Keratinocyte (primary cell): Measurements from ENCODE around the gene TMEM150B. TPM values are rescaled to one million over a fixed set of nuclear protein-coding genes. Genes with fewer than 3 reads are reported as not detected.

ENCODE experiments used
- DNase-seq: peaks from one replicate; pipeline ENCODE4 v3.0.0-alpha.2; 2011; ENCODE audit warnings: low read depth, missing footprints, low spot score
- FAIRE-seq: peaks from 2 replicates; lab custom pipeline; 2011; peaks lifted over from hg19 to GRCh38; lab: Jason Lieb, UNC
- H2AFZ ChIP-seq: 2 replicates; pipeline ENCODE4 v1.6.0; 2012; ENCODE audit warnings: low read length, control low read depth, inconsistent platforms; ENCODE audit not compliant: control insufficient read depth
- H3K27ac ChIP-seq: 2 replicates; pipeline ENCODE4 v1.5.1; 2011; ENCODE audit warnings: low read length; ENCODE audit not compliant: control insufficient read depth, insufficient read depth
- H3K27me3 ChIP-seq: 3 replicates; pipeline ENCODE4 v1.6.0; 2011; ENCODE audit warnings: low read length; ENCODE audit not compliant: control insufficient read depth, insufficient read depth; ENCODE audit errors: extremely low read depth
- H3K36me3 ChIP-seq, 2 experiments: 2 replicates in 1 of 2; 3 replicates in 1 of 2; pipeline ENCODE4 v1.5.1; 2011; ENCODE audit warnings: low read length in 2 of 2, mild to moderate bottlenecking in 1 of 2; ENCODE audit not compliant: control insufficient read depth in 2 of 2, insufficient read depth in 2 of 2; ENCODE audit errors: extremely low read depth in 1 of 2
- H3K4me1 ChIP-seq: 3 replicates; pipeline ENCODE4 v1.5.1; 2011; ENCODE audit warnings: low read length; ENCODE audit not compliant: control insufficient read depth, insufficient read depth; ENCODE audit errors: extremely low read depth
- H3K4me2 ChIP-seq: 3 replicates; pipeline ENCODE4 v1.6.0; 2011; ENCODE audit warnings: low read depth, low read length; ENCODE audit not compliant: control insufficient read depth, insufficient read depth; ENCODE audit errors: extremely low read depth
- H3K4me3 ChIP-seq, 3 experiments: fragments of 200-600 bp in 1 of 3; sonication (generic) in 1 of 3; 2 replicates in 2 of 3; 3 replicates in 1 of 3; pipeline ENCODE4 v1.5.1; 2011 to 2016; ENCODE audit warnings: low read length in 3 of 3, mild to moderate bottlenecking in 3 of 3, control low read depth in 2 of 3, inconsistent platforms in 1 of 3, low read depth in 1 of 3, mixed read lengths in 1 of 3, mixed run types in 1 of 3, moderate library complexity in 1 of 3; ENCODE audit not compliant: control insufficient read depth in 2 of 3, insufficient read depth in 2 of 3; ENCODE audit errors: extremely low read depth in 1 of 3
- H3K79me2 ChIP-seq: 2 replicates; pipeline ENCODE4 v1.6.0; 2012; ENCODE audit warnings: low read length; ENCODE audit not compliant: control insufficient read depth, insufficient read depth
- H3K9ac ChIP-seq: 3 replicates; pipeline ENCODE4 v1.6.0; 2011; ENCODE audit warnings: low read length; ENCODE audit not compliant: control insufficient read depth, insufficient read depth; ENCODE audit errors: extremely low read depth
- H3K9me1 ChIP-seq: 3 replicates; pipeline ENCODE4 v1.6.0; 2011; ENCODE audit warnings: low read length; ENCODE audit not compliant: control insufficient read depth, insufficient read depth; ENCODE audit errors: extremely low read depth
- H3K9me3 ChIP-seq: 2 replicates; pipeline ENCODE4 v1.5.1; 2012; ENCODE audit warnings: low read depth, low read length; ENCODE audit not compliant: control insufficient read depth
- H4K20me1 ChIP-seq: 3 replicates; pipeline ENCODE4 v1.6.0; 2011; ENCODE audit warnings: low read length; ENCODE audit not compliant: control insufficient read depth, insufficient read depth; ENCODE audit errors: extremely low read depth
- EZH2 ChIP-seq: IDR thresholded peaks from one replicate; pipeline ENCODE4 v1.6.1; 2012; ENCODE audit warnings: inconsistent platforms, mild to moderate bottlenecking, low read length, moderate library complexity
- dilution Hi-C: fragments of 300-500 bp; cut with MboI; formaldehyde crosslinking; loops from one replicate; pipeline ENCODE4 v1.7.0; 2020; ENCODE audit warnings: low sequenced_read_pairs; ENCODE audit not compliant: extremely low pct_ligation_motif_present
- polyA plus RNA-seq, 5 experiments: library from polyadenylated mRNA; depleted of rRNA in 3 of 5; stranded (reverse) in 3 of 5; stranded (forward) in 1 of 5; unstranded in 1 of 5; fragments of >200 nt; gene quantifications; 1 replicate in 1 of 5; 2 replicates in 3 of 5; 3 replicates in 1 of 5; pipeline versions ENCODE4 v1.2.1 to v1.2.3, GENCODE V29; 2011 to 2012; ENCODE audit warnings: missing spikeins in 2 of 5, low read depth in 1 of 5, low replicate concordance in 1 of 5
- TF ChIP-seq, protein P1 (sequence below), 3 experiments: IDR thresholded peaks in 1 of 3; conservative IDR thresholded peaks in 1 of 3; optimal IDR thresholded peaks in 1 of 3; 2 replicates in 2 of 3; 3 replicates in 1 of 3; pipeline versions ENCODE3 to v1.5.1; 2011; ENCODE audit warnings: low read length in 3 of 3, mild to moderate bottlenecking in 3 of 3, moderate library complexity in 2 of 3, control low read depth in 1 of 3, inconsistent platforms in 1 of 3; ENCODE audit not compliant: insufficient read depth in 2 of 3; ENCODE audit errors: extremely low read depth in 1 of 3

TMEM150B gene
- polyA plus RNA-seq, 1 donor (not counting 4 experiments of a cell fraction or from before 2014, with no cell fraction given): not detected

GRCh38 chr19:55366790-55367189 lies 41.6 kb upstream of the TMEM150B start:
- Histone ChIP-seq H3K36me3 (no peaks in the 10 kb centered on the region), H3K27ac (no peak overlapping the region), H4K20me1 (no peaks in the 10 kb centered on the region), H3K4me2 (no peak overlapping the region), H3K79me2 (no peaks in the 10 kb centered on the region), H3K9me1 (no peaks in the 10 kb centered on the region), H3K9me3 (no peaks in the 10 kb centered on the region), H3K4me1 (peaks cover 15% of the 10 kb centered on the region), H3K9ac (no peak overlapping the region), H3K4me3 (no peak overlapping the region), H2AFZ (no peak overlapping the region), H3K27me3 (peaks cover 7% of the 10 kb centered on the region)
- FAIRE-seq: no peak
- DNase-seq: no peak
- no peak for TF ChIP-seq EZH2
- TF ChIP-seq, protein P1, sequence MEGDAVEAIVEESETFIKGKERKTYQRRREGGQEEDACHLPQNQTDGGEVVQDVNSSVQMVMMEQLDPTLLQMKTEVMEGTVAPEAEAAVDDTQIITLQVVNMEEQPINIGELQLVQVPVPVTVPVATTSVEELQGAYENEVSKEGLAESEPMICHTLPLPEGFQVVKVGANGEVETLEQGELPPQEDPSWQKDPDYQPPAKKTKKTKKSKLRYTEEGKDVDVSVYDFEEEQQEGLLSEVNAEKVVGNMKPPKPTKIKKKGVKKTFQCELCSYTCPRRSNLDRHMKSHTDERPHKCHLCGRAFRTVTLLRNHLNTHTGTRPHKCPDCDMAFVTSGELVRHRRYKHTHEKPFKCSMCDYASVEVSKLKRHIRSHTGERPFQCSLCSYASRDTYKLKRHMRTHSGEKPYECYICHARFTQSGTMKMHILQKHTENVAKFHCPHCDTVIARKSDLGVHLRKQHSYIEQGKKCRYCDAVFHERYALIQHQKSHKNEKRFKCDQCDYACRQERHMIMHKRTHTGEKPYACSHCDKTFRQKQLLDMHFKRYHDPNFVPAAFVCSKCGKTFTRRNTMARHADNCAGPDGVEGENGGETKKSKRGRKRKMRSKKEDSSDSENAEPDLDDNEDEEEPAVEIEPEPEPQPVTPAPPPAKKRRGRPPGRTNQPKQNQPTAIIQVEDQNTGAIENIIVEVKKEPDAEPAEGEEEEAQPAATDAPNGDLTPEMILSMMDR (optimal IDR thresholded peaks at IDR 0.05 in 1 of 3, IDR thresholded peaks at IDR 0.05 in 1 of 3, conservative IDR thresholded peaks at IDR 0.05 in 1 of 3; ENCODE audit: extremely low read depth in 1 of 3, insufficient read depth in 2 of 3, low read length in 3 of 3): no peak
- dilution Hi-C loops: no loop called here

DNA sequence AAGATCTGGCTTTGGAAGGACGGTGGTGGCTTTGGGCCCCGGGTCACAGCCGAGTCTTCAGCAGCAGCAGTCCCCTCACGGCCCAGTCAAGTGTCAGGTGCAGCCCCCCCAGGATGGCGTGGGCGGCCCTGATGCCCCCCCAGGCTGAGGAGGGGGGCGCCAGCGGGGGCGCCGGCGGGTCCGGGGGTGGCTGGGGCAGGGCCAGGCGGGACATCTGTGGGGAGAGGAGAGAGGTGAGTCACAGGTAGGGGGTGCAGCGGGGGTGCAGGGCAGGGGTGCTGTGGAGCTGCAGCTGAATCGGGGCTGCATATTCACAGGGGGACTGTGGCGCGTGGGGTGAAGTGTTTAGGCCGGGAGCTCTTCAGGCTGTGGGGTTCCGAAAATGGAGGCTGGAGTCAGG lies 40.8 kb upstream of the TMEM150B start:
- Histone ChIP-seq H3K9ac (no peak overlapping the region), H3K27ac (no peak overlapping the region), H3K9me1 (no peaks in the 10 kb centered on the region), H3K4me2 (no peak overlapping the region), H3K27me3 (peaks cover 4% of the 10 kb centered on the region), H3K79me2 (no peaks in the 10 kb centered on the region), H3K36me3 (no peaks in the 10 kb centered on the region), H4K20me1 (no peaks in the 10 kb centered on the region), H3K4me1 (peaks cover 14% of the 10 kb centered on the region), H2AFZ (no peak overlapping the region), H3K9me3 (no peaks in the 10 kb centered on the region), H3K4me3 (no peak overlapping the region)
- DNase-seq (no peak), FAIRE-seq (no peak)
- dilution Hi-C loops: no loop called here
- TF ChIP-seq, protein P1 (optimal IDR thresholded peaks at IDR 0.05 in 1 of 3, IDR thresholded peaks at IDR 0.05 in 1 of 3, conservative IDR thresholded peaks at IDR 0.05 in 1 of 3; ENCODE audit: extremely low read depth in 1 of 3, insufficient read depth in 2 of 3, low read length in 3 of 3): no peak
- TF ChIP-seq EZH2: no peak
